Germinal center (tissue), 1 donor: ENCODE data around the gene PCDHGB2.
"Not testable (repeated sequence)": the region's sequence is repeated elsewhere in the genome, so short reads cannot be mapped to it uniquely, and the experiment has no call there.

Experiments used
- DNase-seq: peaks from one replicate; pipeline ENCODE4 v3.0.0; 2012; ENCODE audit warnings: mixed read lengths, low spot score

The PCDHGB2 gene

DNA sequence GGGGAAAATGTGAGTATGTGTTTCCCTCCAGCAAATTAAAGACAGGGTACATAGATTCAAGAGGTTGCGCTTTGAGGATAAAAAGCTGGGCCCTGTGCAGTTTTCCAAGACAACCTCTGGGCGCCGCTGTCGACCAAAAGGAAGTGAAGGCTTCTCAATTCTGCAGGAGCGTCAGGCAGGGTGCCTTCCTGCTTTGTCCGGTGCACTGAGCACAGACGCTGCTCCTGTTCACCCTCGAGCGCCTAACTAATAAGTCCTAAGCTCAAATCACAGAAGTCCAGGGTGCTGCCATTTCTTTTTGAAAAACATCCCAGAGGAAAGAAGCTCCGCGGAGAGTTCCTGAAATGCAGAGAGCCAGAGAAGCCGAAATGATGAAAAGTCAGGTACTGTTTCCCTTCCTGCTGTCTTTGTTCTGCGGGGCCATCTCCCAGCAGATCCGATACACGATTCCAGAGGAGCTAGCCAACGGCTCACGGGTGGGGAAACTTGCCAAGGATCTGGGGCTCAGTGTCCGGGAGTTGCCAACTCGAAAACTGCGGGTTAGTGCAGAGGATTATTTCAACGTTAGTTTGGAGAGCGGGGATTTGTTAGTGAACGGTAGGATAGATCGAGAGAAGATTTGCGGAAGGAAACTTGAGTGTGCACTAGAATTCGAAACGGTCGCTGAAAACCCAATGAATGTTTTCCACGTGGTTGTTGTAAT lies 9.7 kb upstream of the PCDHGB2 start, which contains the start of gene PCDHGB1:
TSS of gene PCDHGB1 (plus strand) at position 183 of the 703 bp plus-strand sequence. CDS start at position 345, 162 bp downstream.
- DNase-seq = peak; percentile 74

GRCh38 chr5:141351591-141351990 lies 8.2 kb upstream of the PCDHGB2 start:
- DNase-seq = no peak

- no peak for DNase-seq
Observed at GRCh38 chr5:141354900-141355469, 4.8 kb upstream of the PCDHGB2 start, which contains the start of gene PCDHGA4. Gene PCDHGA4, plus strand, starts transcription at chr5:141355021. Its CDS starts 87 bp downstream, at chr5:141355108.

- no peak for DNase-seq
Observed at GRCh38 chr5:141355641-141356040, 4.2 kb upstream of the PCDHGB2 start.

GRCh38 chr5:141356133-141356532 lies 3.7 kb upstream of the PCDHGB2 start:
- no peak for DNase-seq

GRCh38 chr5:141356950-141357349 lies 2.8 kb upstream of the PCDHGB2 start:
- DNase-seq = no peak

GRCh38 chr5:141360685-141361084 lies 891 bp downstream of the PCDHGB2 start:
- no peak for DNase-seq

DNA sequence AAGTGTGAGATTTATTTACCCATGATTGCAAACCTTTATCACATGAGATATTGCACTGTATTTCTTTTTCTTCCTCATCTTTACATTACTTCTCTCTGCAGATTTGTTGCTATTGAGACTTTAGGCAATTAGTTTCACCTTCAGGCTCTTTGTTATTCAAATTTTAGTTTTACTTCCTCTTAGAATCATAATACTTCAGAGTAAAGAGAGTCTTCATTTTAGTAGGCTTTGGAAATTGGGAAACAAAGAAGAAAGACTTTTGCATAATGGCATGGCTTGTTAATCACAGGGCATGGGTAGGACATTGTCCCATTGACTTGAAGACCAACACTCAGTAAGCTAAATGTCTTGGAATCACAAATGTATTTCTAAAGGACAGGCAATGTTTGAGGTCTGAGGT lies 2.9 kb downstream of the PCDHGB2 start:
- DNase-seq = peak; percentile 27

GRCh38 chr5:141363952-141364660 lies 4.3 kb downstream of the PCDHGB2 start, which contains the start of gene PCDHGA5:
Gene PCDHGA5, plus strand, starts transcription at chr5:141364162. Its CDS starts 169 bp downstream, at chr5:141364331.
- no peak for DNase-seq

- no peak for DNase-seq
Observed at GRCh38 chr5:141366016-141366896, 6.5 kb downstream of the PCDHGB2 start.

- peak; percentile 63 for DNase-seq
Observed at GRCh38 chr5:141369994-141370848, 10.4 kb downstream of the PCDHGB2 start, which contains the start of gene PCDHGB3. Gene PCDHGB3, plus strand, starts transcription at chr5:141370242. Its CDS starts 153 bp downstream, at chr5:141370395.

GRCh38 chr5:141371572-141372475 lies 12.0 kb downstream of the PCDHGB2 start:
- no peak for DNase-seq

GRCh38 chr5:141373673-141374317 lies 14.0 kb downstream of the PCDHGB2 start, which contains the start of gene PCDHGA6:
Gene PCDHGA6, plus strand, starts transcription at chr5:141373891. Its CDS starts 193 bp downstream, at chr5:141374084.
- no peak for DNase-seq

DNA sequence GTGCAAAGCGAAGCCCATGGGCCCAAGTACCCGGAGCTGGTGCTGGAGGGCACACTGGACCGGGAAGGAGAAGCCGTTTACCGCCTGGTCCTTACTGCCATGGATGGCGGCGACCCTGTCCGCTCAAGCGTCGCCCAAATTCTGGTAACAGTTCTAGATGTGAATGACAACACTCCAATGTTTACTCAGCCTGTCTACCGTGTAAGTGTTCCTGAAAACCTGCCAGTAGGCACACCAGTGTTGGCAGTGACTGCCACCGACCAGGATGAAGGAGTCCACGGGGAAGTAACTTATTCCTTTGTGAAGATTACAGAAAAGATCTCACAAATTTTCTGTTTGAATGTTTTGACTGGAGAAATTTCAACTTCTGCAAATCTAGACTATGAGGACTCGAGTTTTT lies 14.8 kb downstream of the PCDHGB2 start:
- no peak for DNase-seq

- not testable (repeated sequence) for DNase-seq
Observed at GRCh38 chr5:141375444-141376155, 15.8 kb downstream of the PCDHGB2 start.

DNA sequence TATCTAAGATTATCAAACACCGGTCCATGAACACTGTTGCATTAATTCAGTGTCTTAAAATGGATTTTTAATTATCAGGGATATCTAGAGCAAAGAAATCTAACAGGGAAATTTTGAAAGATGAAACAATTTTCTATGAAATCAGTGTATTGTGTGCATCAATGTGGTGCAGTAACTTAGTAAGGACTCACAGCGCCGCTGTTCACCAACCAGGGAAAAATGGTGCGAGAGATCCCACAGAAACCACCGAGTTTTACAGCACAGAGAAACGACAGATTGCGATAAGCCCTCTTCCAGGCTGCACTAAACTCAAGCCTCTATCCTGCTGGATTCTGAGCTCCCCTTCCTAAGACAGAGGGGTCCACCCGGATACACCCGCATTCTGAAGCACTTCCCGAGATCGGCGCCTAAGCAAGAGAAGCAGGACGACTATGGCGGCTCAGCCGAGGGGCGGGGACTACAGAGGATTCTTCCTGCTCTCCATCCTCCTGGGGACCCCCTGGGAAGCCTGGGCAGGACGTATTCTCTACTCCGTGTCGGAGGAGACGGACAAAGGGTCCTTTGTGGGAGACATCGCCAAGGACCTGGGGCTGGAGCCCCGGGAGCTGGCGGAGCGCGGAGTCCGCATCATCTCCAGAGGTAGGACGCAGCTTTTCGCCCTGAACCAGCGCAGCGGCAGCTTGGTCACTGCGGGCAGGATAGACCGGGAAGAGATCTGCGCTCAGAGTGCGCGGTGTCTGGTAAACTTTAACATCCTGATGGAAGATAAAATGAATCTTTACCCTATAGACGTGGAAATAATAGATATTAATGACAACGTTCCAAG lies 22.9 kb downstream of the PCDHGB2 start, which contains the start of gene PCDHGA7:
TSS of gene PCDHGA7 (plus strand) at position 274 of the 826 bp plus-strand sequence. CDS start at position 432, 158 bp downstream.
- DNase-seq = peak; percentile 24

- DNase-seq = no peak
Observed at GRCh38 chr5:141383345-141383744, 23.6 kb downstream of the PCDHGB2 start.
